Esophagus muscularis mucosa (tissue), 3 donors: ENCODE data around the gene CEPT1.

Experiments used
- EP300 ChIP-seq: sonication (generic); formaldehyde crosslinking; IDR thresholded peaks from one replicate; pipeline ENCODE4 v1.6.1; 2017; ENCODE audit warnings: antibody characterized with exemption
- TF ChIP-seq, protein P1 (sequence below), 3 experiments: fragments of 200-600 bp in 2 of 3; fragments of 450-650 bp in 1 of 3; sonication (generic) in 2 of 3; IDR thresholded peaks; one replicate each; pipeline ENCODE4 v1.5.1; 2017 to 2019; ENCODE audit warnings: antibody characterized with exemption in 3 of 3, mild to moderate bottlenecking in 2 of 3, moderate library complexity in 1 of 3

DNA sequence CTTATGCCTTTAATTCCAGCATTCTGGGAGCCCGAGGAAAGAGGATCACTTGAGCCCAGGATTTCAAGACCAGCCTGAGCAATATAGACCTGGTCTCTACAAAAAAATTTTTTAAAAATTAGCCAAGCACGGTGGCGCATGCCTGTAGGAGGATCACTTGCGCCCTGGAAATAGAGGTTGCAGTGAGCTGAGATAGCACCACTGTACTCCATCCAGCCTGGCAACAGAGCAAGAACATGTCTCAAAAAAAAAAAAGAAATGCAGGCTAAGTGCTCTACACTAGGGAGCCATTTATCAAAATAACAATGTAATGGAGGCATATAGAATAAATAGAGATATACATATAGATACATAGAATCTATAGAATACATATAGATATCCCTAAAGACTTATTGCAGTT, 23.3 kb downstream of the CEPT1 start:
- TF ChIP-seq, protein P1, sequence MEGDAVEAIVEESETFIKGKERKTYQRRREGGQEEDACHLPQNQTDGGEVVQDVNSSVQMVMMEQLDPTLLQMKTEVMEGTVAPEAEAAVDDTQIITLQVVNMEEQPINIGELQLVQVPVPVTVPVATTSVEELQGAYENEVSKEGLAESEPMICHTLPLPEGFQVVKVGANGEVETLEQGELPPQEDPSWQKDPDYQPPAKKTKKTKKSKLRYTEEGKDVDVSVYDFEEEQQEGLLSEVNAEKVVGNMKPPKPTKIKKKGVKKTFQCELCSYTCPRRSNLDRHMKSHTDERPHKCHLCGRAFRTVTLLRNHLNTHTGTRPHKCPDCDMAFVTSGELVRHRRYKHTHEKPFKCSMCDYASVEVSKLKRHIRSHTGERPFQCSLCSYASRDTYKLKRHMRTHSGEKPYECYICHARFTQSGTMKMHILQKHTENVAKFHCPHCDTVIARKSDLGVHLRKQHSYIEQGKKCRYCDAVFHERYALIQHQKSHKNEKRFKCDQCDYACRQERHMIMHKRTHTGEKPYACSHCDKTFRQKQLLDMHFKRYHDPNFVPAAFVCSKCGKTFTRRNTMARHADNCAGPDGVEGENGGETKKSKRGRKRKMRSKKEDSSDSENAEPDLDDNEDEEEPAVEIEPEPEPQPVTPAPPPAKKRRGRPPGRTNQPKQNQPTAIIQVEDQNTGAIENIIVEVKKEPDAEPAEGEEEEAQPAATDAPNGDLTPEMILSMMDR (IDR thresholded peaks at IDR 0.05), result no peak
- TF ChIP-seq EP300, result no peak
